HepG2 (cell line): ENCODE measurements around the gene LRRC8E. TPM values are rescaled to one million over a fixed set of nuclear protein-coding genes. Genes with fewer than 3 reads are reported as not detected.

ENCODE experiments used
- CSRNP1 ChIP-seq: sonication (generic); formaldehyde crosslinking; IDR thresholded peaks from 2 replicates; pipeline ENCODE4 v1.8.1; 2023; ENCODE audit warnings: mild to moderate bottlenecking, missing genetic modification reagents
- GPBP1L1 ChIP-seq: sonication (generic); formaldehyde crosslinking; IDR thresholded peaks from 2 replicates; pipeline ENCODE4 v1.5.0; 2020; ENCODE audit warnings: mild to moderate bottlenecking, missing genetic modification reagents
- HMG20A ChIP-seq: IDR thresholded peaks from 2 replicates; pipeline ENCODE4 v1.6.1; 2016; ENCODE audit warnings: borderline replicate concordance
- JUNB ChIP-seq: sonication (generic); formaldehyde crosslinking; IDR thresholded peaks from 2 replicates; pipeline ENCODE4 v1.8.0; 2022; ENCODE audit warnings: missing genetic modification reagents, mild to moderate bottlenecking, borderline replicate concordance
- MTF2 ChIP-seq: sonication (generic); formaldehyde crosslinking; IDR thresholded peaks from 2 replicates; pipeline ENCODE4 v1.5.0; 2020; ENCODE audit warnings: missing genetic modification reagents, borderline replicate concordance
- NFAT5 ChIP-seq: sonication (generic); formaldehyde crosslinking; IDR thresholded peaks from 2 replicates; pipeline ENCODE4 v1.4.0; 2020; ENCODE audit warnings: missing genetic modification reagents
- NFIB ChIP-seq: sonication (generic); formaldehyde crosslinking; IDR thresholded peaks from 2 replicates; pipeline ENCODE4 v1.9.0; 2021; ENCODE audit warnings: missing genetic modification reagents, mild to moderate bottlenecking, borderline replicate concordance
- NPAS2 ChIP-seq: sonication (generic); formaldehyde crosslinking; IDR thresholded peaks from 2 replicates; pipeline ENCODE4 v1.8.0; 2022; ENCODE audit warnings: mild to moderate bottlenecking, missing genetic modification reagents, borderline replicate concordance
- PAF1 ChIP-seq: IDR thresholded peaks from 2 replicates; pipeline ENCODE4 v1.6.1; 2016; ENCODE audit warnings: missing genetic modification reagents, missing compliant biosample characterization
- SATB2 ChIP-seq: sonication (generic); formaldehyde crosslinking; IDR thresholded peaks from 2 replicates; pipeline ENCODE4 v1.5.0; 2020; ENCODE audit warnings: missing genetic modification reagents
- SMARCC2 ChIP-seq: fragments of 450-650 bp; IDR thresholded peaks from 2 replicates; pipeline ENCODE4 v1.6.1; 2017; ENCODE audit warnings: antibody characterized with exemption, mild to moderate bottlenecking
- ZNF83 ChIP-seq: sonication (generic); formaldehyde crosslinking; IDR thresholded peaks from 2 replicates; pipeline ENCODE4 v1.4.0; 2020; ENCODE audit warnings: missing genetic modification reagents, mild to moderate bottlenecking, borderline replicate concordance
- ZNF850 ChIP-seq: sonication (generic); formaldehyde crosslinking; conservative IDR thresholded peaks from 2 replicates; pipeline ENCODE4 v1.9.0; 2021; ENCODE audit warnings: mild to moderate bottlenecking, missing genetic modification reagents
- polyA plus RNA-seq, 8 experiments: library from polyadenylated mRNA; depleted of rRNA in 3 of 8; stranded (reverse) in 7 of 8; unstranded in 1 of 8; fragments of >200 nt; fragmentation: Illumina TruSeq in 4 of 8; extraction: Trizol in 4 of 8; gene quantifications; 2 replicates each; pipeline versions ENCODE4 v1.2.1 to v1.2.3, GENCODE V29; 2011 to 2016; ENCODE audit warnings: low read depth in 4 of 8, missing spikeins in 1 of 8, mixed read lengths in 1 of 8; ENCODE audit not compliant: insufficient read depth in 1 of 8
- total RNA-seq, 5 experiments: library from RNA; depleted of rRNA; stranded (reverse); fragments of >200 nt; fragmentation: Illumina TruSeq; extraction: Trizol; gene quantifications; 2 replicates each; pipeline ENCODE4 v1.2.3, GENCODE V29; 2016; ENCODE audit warnings: low read depth in 1 of 5

LRRC8E gene
- total and polyA plus RNA-seq, 2 of the 13 experiments (the other 11 are each of a cell fraction or from before 2014, with no cell fraction given): 8.0 to 10.3 TPM

GRCh38 chr19:7871437-7872305, 16.6 kb upstream of the LRRC8E start (continued):
- TF ChIP-seq GPBP1L1 (CRISPR knock-in tag): no peak
- TF ChIP-seq HMG20A (CRISPR knock-in tag): no peak
- no peak for TF ChIP-seq NFAT5 (CRISPR knock-in tag)
- TF ChIP-seq JUNB (CRISPR knock-in tag): no peak
- TF ChIP-seq ZNF850: 0 out of 2 replicates have a peak, but pooled peaks have one; percentile 38
- TF ChIP-seq SMARCC2: no peak
- TF ChIP-seq CSRNP1: 0 out of 2 replicates have a peak, but pooled peaks have one; percentile 59
- no peak for TF ChIP-seq PAF1 (CRISPR knock-in tag)
- TF ChIP-seq NFIB (CRISPR knock-in tag): no peak
- peak; percentile 68; the same call in 1 of the 2 replicates for TF ChIP-seq MTF2 (CRISPR knock-in tag)
- TF ChIP-seq ZNF83 (CRISPR knock-in tag): no peak
- TF ChIP-seq SATB2: no peak
- TF ChIP-seq NPAS2 (CRISPR knock-in tag): no peak
